HEK293 (cell line): Measurements from ENCODE around the gene HJURP.

ENCODE experiments used
- CTCF ChIA-PET: fragments of 350-600 bp; formaldehyde crosslinking; extraction: SDS; loops from one replicate; lab custom pipeline; 2021; ENCODE audit warnings: antibody characterized with exemption; lab: Yijun Ruan, JAX
- POLR2A ChIA-PET: fragments of 300-600 bp; formaldehyde crosslinking; extraction: SDS; loops from one replicate; lab custom pipeline; 2020; ENCODE audit warnings: antibody characterized with exemption, inconsistent platforms; lab: Yijun Ruan, JAX
- H3K27ac ChIP-seq: fragments of 200-500 bp; sonication (Bioruptor generic); 2 replicates; pipeline ENCODE4 v1.5.1; 2014; ENCODE audit warnings: low read depth, low read length, control low read depth, inconsistent platforms; ENCODE audit errors: extremely low read depth
- H3K36me3 ChIP-seq, 2 experiments: fragments of 200-500 bp in 1 of 2; sonication (Bioruptor generic) in 1 of 2; 1 replicate in 1 of 2; 2 replicates in 1 of 2; pipeline ENCODE4 v1.5.1; 2014 to 2017; ENCODE audit warnings: inconsistent platforms in 2 of 2, low read length in 2 of 2; ENCODE audit not compliant: control insufficient read depth in 2 of 2, insufficient read depth in 1 of 2
- H3K4me1 ChIP-seq: fragments of 200-500 bp; sonication (Bioruptor generic); 2 replicates; pipeline ENCODE4 v1.5.1; 2014; ENCODE audit warnings: mild to moderate bottlenecking, low read length, inconsistent platforms; ENCODE audit not compliant: control insufficient read depth, insufficient read depth
- H3K4me3 ChIP-seq: 2 replicates; pipeline ENCODE4 v1.5.1; 2011; ENCODE audit warnings: low read depth, mild to moderate bottlenecking, control low read depth, low read length, moderate library complexity
- H3K9me3 ChIP-seq: fragments of 200-500 bp; sonication (Bioruptor generic); 2 replicates; pipeline ENCODE4 v1.5.1; 2014; ENCODE audit warnings: low read depth, low read length, inconsistent platforms; ENCODE audit not compliant: control insufficient read depth, insufficient read depth
- AEBP2 ChIP-seq: fragments of 450-650 bp; formaldehyde crosslinking; IDR thresholded peaks from 2 replicates; pipeline ENCODE4 v1.5.1; 2016; ENCODE audit warnings: missing biosample characterization, missing genetic modification characterization, borderline replicate concordance
- EGR2 ChIP-seq: fragments of 450-650 bp; formaldehyde crosslinking; IDR thresholded peaks from 2 replicates; pipeline ENCODE4 v1.5.1; 2016; ENCODE audit warnings: low read depth, missing biosample characterization, missing genetic modification characterization
- KLF9 ChIP-seq: fragments of 450-650 bp; formaldehyde crosslinking; IDR thresholded peaks from 2 replicates; pipeline ENCODE4 v1.5.1; 2016; ENCODE audit warnings: missing biosample characterization, missing genetic modification characterization, low read depth
- OVOL3 ChIP-seq: fragments of 450-650 bp; formaldehyde crosslinking; IDR thresholded peaks from 2 replicates; pipeline ENCODE4 v1.5.1; 2016; ENCODE audit warnings: missing biosample characterization, missing genetic modification characterization
- PATZ1 ChIP-seq: fragments of 450-650 bp; formaldehyde crosslinking; IDR thresholded peaks from 2 replicates; pipeline ENCODE4 v1.5.1; 2016; ENCODE audit warnings: missing biosample characterization, missing genetic modification characterization
- TSHZ1 ChIP-seq: fragments of 450-650 bp; formaldehyde crosslinking; IDR thresholded peaks from 2 replicates; pipeline ENCODE4 v1.5.1; 2016; ENCODE audit warnings: missing biosample characterization, missing genetic modification characterization, borderline replicate concordance
- ZNF133 ChIP-seq: fragments of 450-650 bp; formaldehyde crosslinking; IDR thresholded peaks from 2 replicates; pipeline ENCODE4 v1.5.1; 2016; ENCODE audit warnings: missing biosample characterization, missing genetic modification characterization
- ZNF148 ChIP-seq: fragments of 450-650 bp; formaldehyde crosslinking; IDR thresholded peaks from 2 replicates; pipeline ENCODE4 v1.5.0; 2017; ENCODE audit warnings: missing biosample characterization, missing genetic modification characterization, borderline replicate concordance
- ZNF155 ChIP-seq: fragments of 450-650 bp; formaldehyde crosslinking; IDR thresholded peaks from 2 replicates; pipeline ENCODE4 v1.5.1; 2016; ENCODE audit warnings: missing biosample characterization, missing genetic modification characterization
- ZNF175 ChIP-seq: fragments of 450-650 bp; formaldehyde crosslinking; IDR thresholded peaks from 2 replicates; pipeline ENCODE4 v1.5.1; 2016; ENCODE audit warnings: missing biosample characterization, missing genetic modification characterization
- ZNF184 ChIP-seq: fragments of 450-650 bp; IDR thresholded peaks from 2 replicates; pipeline ENCODE4 v1.5.1; 2018; ENCODE audit warnings: missing biosample characterization, mild to moderate bottlenecking, missing genetic modification characterization
- ZNF350 ChIP-seq: fragments of 450-650 bp; formaldehyde crosslinking; IDR thresholded peaks from 2 replicates; pipeline ENCODE4 v1.5.0; 2017; ENCODE audit warnings: missing biosample characterization, mild to moderate bottlenecking, missing genetic modification characterization
- ZNF501 ChIP-seq: fragments of 450-650 bp; formaldehyde crosslinking; IDR thresholded peaks from 2 replicates; pipeline ENCODE4 v1.5.1; 2016; ENCODE audit warnings: missing biosample characterization, missing genetic modification characterization
- ZNF555 ChIP-seq: fragments of 450-650 bp; formaldehyde crosslinking; conservative IDR thresholded peaks from 2 replicates; pipeline ENCODE4 v1.5.1; 2017; ENCODE audit warnings: missing biosample characterization, mild to moderate bottlenecking, missing genetic modification characterization, inconsistent platforms
- ZNF596 ChIP-seq: fragments of 450-650 bp; IDR thresholded peaks from 2 replicates; pipeline ENCODE4 v1.5.0; 2018; ENCODE audit warnings: missing biosample characterization, mild to moderate bottlenecking, missing genetic modification characterization, moderate library complexity
- ZNF747 ChIP-seq: fragments of 450-650 bp; formaldehyde crosslinking; IDR thresholded peaks from 2 replicates; pipeline ENCODE4 v1.5.1; 2016; ENCODE audit warnings: missing biosample characterization, missing genetic modification characterization
- ZNF791 ChIP-seq: fragments of 450-650 bp; formaldehyde crosslinking; IDR thresholded peaks from 2 replicates; pipeline ENCODE4 v1.5.1; 2016; ENCODE audit warnings: missing biosample characterization, missing genetic modification characterization

Gene HJURP

GRCh38 chr2:233791151-233791882 lies 63.0 kb downstream of the HJURP start:
- Histone ChIP-seq H3K9me3 (no peaks in the 10 kb centered on the region), H3K4me3 (no peak overlapping the region), H3K27ac (no peak overlapping the region)
- POLR2A ChIA-PET = no interaction called here
- TF ChIP-seq ZNF175 (tag by site-specific recombination) (no peak), AEBP2 (tag by site-specific recombination) (no peak), KLF9 (tag by site-specific recombination) (no peak), OVOL3 (tag by site-specific recombination) (no peak), ZNF555 (no peak), ZNF148 (tag by site-specific recombination) (no peak), ZNF747 (tag by site-specific recombination) (no peak), ZNF133 (no peak)
- TF ChIP-seq, all 188 proteins: peak for 0
- no peaks in the 10 kb centered on the region for H3K36me3 ChIP-seq
- no peaks in the 10 kb centered on the region for H3K4me1 ChIP-seq
- CTCF ChIA-PET = no interaction called here

GRCh38 chr2:233789554-233789953 lies 64.8 kb downstream of the HJURP start:
- H3K36me3 ChIP-seq = no peaks in the 10 kb centered on the region
- no peaks in the 10 kb centered on the region for H3K4me1 ChIP-seq
- POLR2A ChIA-PET = no interaction called here
- CTCF ChIA-PET = no interaction called here
- no peak overlapping the region for H3K27ac ChIP-seq
- H3K9me3 ChIP-seq = no peaks in the 10 kb centered on the region
- no peak overlapping the region for H3K4me3 ChIP-seq
- TF ChIP-seq ZNF350 (tag by site-specific recombination) (no peak), ZNF501 (tag by site-specific recombination) (no peak), ZNF184 (tag by site-specific recombination) (no peak), EGR2 (no peak), ZNF791 (tag by site-specific recombination) (no peak), PATZ1 (tag by site-specific recombination) (no peak), TSHZ1 (no peak), ZNF596 (no peak), ZNF155 (tag by site-specific recombination) (no peak)
